Upper lobe of right lung (tissue), 1 donor: ENCODE results near the gene GPR55. TPM values are rescaled to one million over a fixed set of nuclear protein-coding genes. Genes with fewer than 3 reads are reported as not detected.

ENCODE experiments used
- ATAC-seq: fragments of 200-7000 bp; cut with Tn5 transposase; one replicate; pipeline ENCODE4 v1.9.1; 2020; ENCODE audit warnings: mild to moderate bottlenecking, moderate library complexity
- DNase-seq: peaks from one replicate; pipeline ENCODE4 v3.0.0-alpha.2; 2020
- H3K27ac ChIP-seq: fragments of 200-600 bp; one replicate; pipeline ENCODE4 v1.8.0; 2022
- H3K27me3 ChIP-seq: fragments of 200-600 bp; one replicate; pipeline ENCODE4 v1.8.0; 2022; ENCODE audit warnings: mild to moderate bottlenecking
- H3K36me3 ChIP-seq: fragments of 200-600 bp; one replicate; pipeline ENCODE4 v1.8.0; 2022
- H3K4me1 ChIP-seq: fragments of 200-600 bp; one replicate; pipeline ENCODE4 v1.8.0; 2022
- H3K4me3 ChIP-seq: fragments of 200-600 bp; one replicate; pipeline ENCODE4 v1.8.0; 2022; ENCODE audit warnings: mild to moderate bottlenecking
- H3K9me3 ChIP-seq: fragments of 200-600 bp; one replicate; pipeline ENCODE4 v1.8.0; 2022
- intact Hi-C: fragments of 100-400 bp; cut with DNase I; formaldehyde crosslinking; loops from one replicate; pipeline ENCODE4 v1.11.0; 2022
- total RNA-seq: library from RNA; stranded (reverse); fragmentation: NEBNext Ultra II Directional; extraction: Animal tissue kit (Norgen Biotek cat#: 25700); gene quantifications from one replicate; pipeline ENCODE4 v1.2.1, GENCODE V29; 2021
- TF ChIP-seq, protein P1 (sequence below): fragments of 200-600 bp; IDR thresholded peaks from one replicate; pipeline ENCODE4 v1.8.0; 2022; ENCODE audit warnings: antibody characterized with exemption
- donor health status: DM: no; HTN: yes; CAD: no; lungs with severe emphysema.

GPR55 gene
- total RNA-seq, 1 donor from 2014 or later, result 1.2 TPM

DNA sequence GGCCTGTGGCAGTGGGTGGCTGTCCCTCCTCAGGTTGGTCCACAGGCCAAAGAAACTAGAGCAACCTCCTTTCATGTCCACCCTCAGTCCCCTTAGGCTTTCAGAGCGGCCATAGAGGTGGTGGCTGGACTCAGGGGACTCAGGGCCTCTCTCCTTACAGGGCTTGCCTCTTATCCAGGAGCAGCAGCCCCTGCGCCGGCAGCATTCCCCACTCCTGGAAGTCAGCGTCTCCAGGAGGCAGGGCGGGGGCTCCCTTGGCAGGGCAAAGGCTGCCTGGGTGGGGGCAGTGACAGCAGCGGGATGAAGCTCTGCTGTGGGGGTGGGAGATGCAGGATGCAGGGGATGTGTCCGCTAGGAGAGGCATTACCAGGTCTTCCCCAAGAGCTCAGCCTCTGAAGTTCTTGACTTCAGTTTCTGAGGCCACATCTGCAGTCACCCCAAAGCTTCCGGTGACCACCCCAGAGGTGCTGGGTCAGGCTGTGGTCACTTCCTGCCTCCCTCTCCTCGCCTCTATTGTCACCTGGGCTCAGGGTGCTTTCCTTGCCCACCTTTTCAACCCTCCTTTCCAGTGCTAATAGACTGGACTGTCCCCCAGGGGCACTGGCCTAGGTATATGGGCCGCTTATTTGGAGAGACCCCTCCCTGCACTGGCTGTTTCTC, 8.6 kb upstream of the GPR55 start:
- DNase-seq (no peak), ATAC-seq (no peak)
- Histone ChIP-seq H3K27ac (no peak overlapping the region), H3K9me3 (no peaks in the 10 kb centered on the region), H3K4me1 (no peaks in the 10 kb centered on the region), H3K27me3 (no peaks in the 10 kb centered on the region), H3K4me3 (no peak overlapping the region), H3K36me3 (no peaks in the 10 kb centered on the region)
- intact Hi-C loops, result no loop called here
- TF ChIP-seq, protein P1, sequence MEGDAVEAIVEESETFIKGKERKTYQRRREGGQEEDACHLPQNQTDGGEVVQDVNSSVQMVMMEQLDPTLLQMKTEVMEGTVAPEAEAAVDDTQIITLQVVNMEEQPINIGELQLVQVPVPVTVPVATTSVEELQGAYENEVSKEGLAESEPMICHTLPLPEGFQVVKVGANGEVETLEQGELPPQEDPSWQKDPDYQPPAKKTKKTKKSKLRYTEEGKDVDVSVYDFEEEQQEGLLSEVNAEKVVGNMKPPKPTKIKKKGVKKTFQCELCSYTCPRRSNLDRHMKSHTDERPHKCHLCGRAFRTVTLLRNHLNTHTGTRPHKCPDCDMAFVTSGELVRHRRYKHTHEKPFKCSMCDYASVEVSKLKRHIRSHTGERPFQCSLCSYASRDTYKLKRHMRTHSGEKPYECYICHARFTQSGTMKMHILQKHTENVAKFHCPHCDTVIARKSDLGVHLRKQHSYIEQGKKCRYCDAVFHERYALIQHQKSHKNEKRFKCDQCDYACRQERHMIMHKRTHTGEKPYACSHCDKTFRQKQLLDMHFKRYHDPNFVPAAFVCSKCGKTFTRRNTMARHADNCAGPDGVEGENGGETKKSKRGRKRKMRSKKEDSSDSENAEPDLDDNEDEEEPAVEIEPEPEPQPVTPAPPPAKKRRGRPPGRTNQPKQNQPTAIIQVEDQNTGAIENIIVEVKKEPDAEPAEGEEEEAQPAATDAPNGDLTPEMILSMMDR, result no peak

DNA sequence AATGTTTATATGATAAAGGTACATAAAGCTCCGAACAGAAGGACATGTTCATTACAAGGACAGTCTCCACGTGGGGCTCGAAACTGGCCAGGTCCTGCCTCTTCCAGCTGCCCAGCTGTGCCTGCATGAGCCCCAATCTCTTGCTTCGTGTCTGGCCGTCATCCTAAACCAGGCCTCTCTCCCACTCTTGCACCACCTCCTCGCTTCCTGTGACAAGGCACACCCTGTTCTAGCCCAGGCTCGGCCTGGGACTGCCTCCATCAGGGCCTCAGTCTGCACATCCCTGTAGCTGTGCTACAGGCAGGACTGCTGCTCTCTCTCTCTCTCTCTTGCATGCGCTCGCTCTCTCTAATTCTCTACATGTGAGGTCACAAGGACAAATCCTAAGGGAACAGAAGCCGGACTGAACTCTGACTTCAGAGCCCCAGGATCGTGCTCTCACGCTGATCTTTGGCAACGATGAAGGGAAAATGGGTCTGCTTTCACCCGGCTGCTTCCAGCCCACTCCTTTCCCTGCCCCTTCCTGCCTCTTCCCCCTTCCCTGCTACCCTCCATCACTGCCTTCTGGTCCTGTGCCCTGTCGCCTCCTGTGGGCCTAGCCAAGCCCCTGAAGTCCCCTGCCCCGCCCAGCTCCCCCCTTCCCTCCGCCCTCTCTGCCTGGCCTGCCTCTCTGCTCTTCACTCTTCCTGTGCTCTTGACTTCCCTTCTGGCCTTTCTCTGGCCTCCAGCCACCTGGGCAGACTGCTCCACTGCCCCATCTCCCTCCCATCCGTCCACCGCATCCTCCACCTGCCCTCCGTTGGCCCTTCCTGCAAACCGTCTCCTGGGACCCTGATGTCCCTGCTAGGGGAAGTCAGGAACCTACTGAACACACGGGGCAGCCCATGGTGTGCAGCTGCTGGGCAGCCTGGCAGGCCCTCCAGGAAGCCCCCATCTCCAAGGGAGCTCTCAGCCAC, 7.8 kb upstream of the GPR55 start:
- intact Hi-C loops, result no loop called here
- no peaks in the 10 kb centered on the region for H3K4me1 ChIP-seq
- TF ChIP-seq, protein P1, result no peak
- H3K27me3 ChIP-seq, result no peaks in the 10 kb centered on the region
- H3K9me3 ChIP-seq, result no peaks in the 10 kb centered on the region
- no peak overlapping the region for H3K27ac ChIP-seq
- no peak overlapping the region for H3K4me3 ChIP-seq
- no peak for DNase-seq
- no peaks in the 10 kb centered on the region for H3K36me3 ChIP-seq
- peak; percentile 78 for ATAC-seq

DNA sequence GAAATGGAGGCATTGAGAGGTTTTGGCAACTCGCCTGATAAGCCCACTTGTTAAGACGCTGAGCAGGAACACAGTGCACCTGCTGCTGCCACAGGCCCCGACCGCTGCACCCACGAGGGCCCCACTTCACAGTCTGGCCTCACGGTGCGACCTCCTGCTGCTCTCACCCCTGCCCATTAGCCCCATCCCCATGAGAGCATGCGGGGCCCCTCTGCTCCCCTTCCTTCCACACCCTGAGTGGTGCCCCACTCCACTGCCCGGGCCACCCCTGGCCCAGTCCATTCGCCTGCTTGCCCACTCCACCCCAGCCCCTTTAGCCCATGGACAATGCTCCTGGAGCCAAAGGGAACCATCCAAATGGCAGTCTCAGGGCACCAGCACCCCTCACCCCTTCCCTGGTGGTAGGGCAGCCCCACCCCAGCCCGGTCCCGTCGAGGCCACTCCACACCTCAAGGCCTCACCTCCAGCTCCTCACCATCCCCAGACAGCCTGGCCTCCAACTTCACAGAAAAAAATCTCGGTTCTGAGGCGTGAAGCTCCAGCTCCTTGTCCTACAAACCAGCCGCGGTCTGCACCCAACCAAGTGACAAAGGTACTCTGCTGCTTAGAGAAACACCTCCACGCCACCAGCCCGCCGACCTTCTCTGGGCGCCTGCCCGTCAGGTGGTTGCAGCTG, 6.7 kb upstream of the GPR55 start:
- ATAC-seq, result no peak
- Histone ChIP-seq H3K4me1 (no peaks in the 10 kb centered on the region), H3K4me3 (no peak overlapping the region), H3K27me3 (no peaks in the 10 kb centered on the region), H3K27ac (no peak overlapping the region), H3K36me3 (no peaks in the 10 kb centered on the region), H3K9me3 (no peaks in the 10 kb centered on the region)
- intact Hi-C loops, result no loop called here
- DNase-seq, result no peak
- TF ChIP-seq, protein P1, result no peak

DNA sequence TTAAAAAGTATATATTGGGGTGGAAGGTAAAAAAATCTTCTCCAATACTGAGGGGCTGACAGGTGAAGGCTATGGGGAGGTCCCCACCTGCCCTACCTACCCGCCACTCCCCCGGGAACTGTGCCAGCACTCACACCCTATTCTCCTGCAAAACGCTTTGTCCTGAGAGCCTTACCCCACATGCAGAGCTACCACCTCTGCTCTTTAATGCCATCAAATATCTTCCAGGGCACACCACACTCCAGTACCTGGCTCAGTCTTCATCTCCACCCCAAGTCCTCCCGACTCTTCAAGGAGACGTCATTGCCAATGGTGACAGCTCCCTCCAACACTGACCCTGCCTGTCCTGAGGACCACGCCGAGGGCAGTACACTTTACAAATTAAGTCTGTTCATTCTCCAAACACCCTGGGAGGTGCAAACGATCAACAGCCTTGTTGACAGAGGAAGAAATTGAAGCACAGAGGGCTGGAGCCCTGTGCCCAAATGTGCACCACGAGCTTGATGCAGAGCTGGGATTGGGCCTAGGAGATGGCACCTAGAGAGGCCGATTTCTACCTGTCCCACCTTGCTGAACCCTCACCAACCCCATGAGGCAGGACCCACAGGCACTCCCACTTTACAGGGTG, 6.0 kb upstream of the GPR55 start:
- Histone ChIP-seq H3K4me1 (no peaks in the 10 kb centered on the region), H3K9me3 (no peaks in the 10 kb centered on the region), H3K4me3 (no peak overlapping the region), H3K27ac (no peak overlapping the region), H3K36me3 (no peaks in the 10 kb centered on the region), H3K27me3 (no peaks in the 10 kb centered on the region)
- intact Hi-C loops, result no loop called here
- no peak for ATAC-seq
- no peak for DNase-seq
- TF ChIP-seq, protein P1, result no peak

DNA sequence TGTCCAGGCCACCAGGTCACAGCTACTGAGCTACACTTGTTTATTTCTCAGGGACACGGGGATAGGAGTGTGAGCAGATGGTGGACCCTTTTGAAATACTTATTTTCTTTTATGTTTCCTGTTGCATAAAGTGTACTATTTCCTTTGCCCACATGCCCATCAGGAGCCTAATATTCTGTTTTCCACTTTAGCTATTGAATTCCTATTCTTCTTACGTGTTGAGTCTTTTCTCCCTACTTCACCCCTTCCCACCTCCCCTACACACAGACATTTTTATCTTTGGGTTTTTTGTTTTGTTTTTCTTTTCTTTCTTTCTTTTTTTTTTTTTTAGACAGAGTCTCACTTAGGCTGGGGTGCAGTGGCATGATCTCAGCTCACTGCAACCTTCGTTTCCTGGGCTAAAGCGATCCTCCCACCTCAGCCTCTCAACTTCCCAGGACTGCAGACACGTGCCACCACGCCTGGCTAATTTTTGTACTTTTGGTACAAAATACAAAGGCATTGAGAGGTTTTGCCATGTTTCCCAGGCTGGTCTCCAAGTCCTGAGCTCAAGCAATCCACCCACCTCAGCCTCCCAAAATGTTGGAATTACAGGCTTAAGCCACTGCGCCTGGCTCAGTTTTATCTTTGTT, 5.2 kb upstream of the GPR55 start:
- Histone ChIP-seq H3K9me3 (no peaks in the 10 kb centered on the region), H3K4me3 (no peak overlapping the region), H3K36me3 (no peaks in the 10 kb centered on the region), H3K27ac (no peak overlapping the region), H3K4me1 (no peaks in the 10 kb centered on the region), H3K27me3 (no peaks in the 10 kb centered on the region)
- intact Hi-C loops, result no loop called here
- ATAC-seq (no peak), DNase-seq (no peak)
- TF ChIP-seq, protein P1, result no peak
